Fibroblast of villous mesenchyme (primary cell): ENCODE results near the gene GPR32. TPM values are rescaled to one million over a fixed set of nuclear protein-coding genes. Genes with fewer than 3 reads are reported as not detected.
"Not testable (repeated sequence)": the region's sequence is repeated elsewhere in the genome, so short reads cannot be mapped to it uniquely, and the experiment has no call there.

Source experiments
- DNase-seq: peaks from one replicate; pipeline ENCODE4 v3.0.0-alpha.2; 2010; ENCODE audit warnings: low read depth
- H3K4me3 ChIP-seq: 2 replicates; pipeline ENCODE4 v1.5.1; 2011; ENCODE audit warnings: low read depth, mild to moderate bottlenecking, low read length
- total RNA-seq: library from RNA; depleted of rRNA; stranded (reverse); fragments of >200 nt; gene quantifications from 2 replicates; pipeline ENCODE4 v1.2.3, GENCODE V29; 2012
- TF ChIP-seq, protein P1 (sequence below): IDR thresholded peaks from 2 replicates; pipeline ENCODE4 v1.5.1; 2012; ENCODE audit warnings: low read depth, mild to moderate bottlenecking, low read length; ENCODE audit not compliant: insufficient read depth

GPR32 gene
- total RNA-seq, 1 donor = not detected

DNA sequence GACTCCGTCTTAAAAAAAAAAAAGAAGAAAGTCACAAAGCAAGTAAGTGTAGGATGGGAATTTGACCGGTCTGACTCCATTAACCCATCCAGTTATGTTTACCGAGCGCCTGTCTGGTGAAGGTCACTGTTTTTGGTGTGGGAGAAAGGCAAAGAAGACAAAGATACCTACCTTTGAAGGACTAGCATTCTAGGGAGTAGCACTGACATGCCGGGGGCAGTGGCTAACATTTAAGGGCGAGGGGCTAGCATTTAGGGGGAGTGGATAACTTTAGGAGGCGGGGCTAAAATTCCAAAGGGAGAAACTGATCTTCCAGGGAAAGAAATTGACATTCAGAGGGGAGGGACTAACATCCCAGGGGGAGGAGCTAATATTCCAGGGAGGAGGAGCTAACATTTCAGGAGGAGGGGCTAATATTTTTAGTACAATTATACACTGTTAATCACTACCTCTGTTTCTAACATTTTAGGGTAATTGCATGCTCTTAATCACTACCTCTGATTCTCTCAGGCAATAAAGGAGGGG lies 8.7 kb downstream of the GPR32 start:
- no peak overlapping the region for H3K4me3 ChIP-seq
- no peak for DNase-seq
- TF ChIP-seq, protein P1, sequence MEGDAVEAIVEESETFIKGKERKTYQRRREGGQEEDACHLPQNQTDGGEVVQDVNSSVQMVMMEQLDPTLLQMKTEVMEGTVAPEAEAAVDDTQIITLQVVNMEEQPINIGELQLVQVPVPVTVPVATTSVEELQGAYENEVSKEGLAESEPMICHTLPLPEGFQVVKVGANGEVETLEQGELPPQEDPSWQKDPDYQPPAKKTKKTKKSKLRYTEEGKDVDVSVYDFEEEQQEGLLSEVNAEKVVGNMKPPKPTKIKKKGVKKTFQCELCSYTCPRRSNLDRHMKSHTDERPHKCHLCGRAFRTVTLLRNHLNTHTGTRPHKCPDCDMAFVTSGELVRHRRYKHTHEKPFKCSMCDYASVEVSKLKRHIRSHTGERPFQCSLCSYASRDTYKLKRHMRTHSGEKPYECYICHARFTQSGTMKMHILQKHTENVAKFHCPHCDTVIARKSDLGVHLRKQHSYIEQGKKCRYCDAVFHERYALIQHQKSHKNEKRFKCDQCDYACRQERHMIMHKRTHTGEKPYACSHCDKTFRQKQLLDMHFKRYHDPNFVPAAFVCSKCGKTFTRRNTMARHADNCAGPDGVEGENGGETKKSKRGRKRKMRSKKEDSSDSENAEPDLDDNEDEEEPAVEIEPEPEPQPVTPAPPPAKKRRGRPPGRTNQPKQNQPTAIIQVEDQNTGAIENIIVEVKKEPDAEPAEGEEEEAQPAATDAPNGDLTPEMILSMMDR = no peak

DNA sequence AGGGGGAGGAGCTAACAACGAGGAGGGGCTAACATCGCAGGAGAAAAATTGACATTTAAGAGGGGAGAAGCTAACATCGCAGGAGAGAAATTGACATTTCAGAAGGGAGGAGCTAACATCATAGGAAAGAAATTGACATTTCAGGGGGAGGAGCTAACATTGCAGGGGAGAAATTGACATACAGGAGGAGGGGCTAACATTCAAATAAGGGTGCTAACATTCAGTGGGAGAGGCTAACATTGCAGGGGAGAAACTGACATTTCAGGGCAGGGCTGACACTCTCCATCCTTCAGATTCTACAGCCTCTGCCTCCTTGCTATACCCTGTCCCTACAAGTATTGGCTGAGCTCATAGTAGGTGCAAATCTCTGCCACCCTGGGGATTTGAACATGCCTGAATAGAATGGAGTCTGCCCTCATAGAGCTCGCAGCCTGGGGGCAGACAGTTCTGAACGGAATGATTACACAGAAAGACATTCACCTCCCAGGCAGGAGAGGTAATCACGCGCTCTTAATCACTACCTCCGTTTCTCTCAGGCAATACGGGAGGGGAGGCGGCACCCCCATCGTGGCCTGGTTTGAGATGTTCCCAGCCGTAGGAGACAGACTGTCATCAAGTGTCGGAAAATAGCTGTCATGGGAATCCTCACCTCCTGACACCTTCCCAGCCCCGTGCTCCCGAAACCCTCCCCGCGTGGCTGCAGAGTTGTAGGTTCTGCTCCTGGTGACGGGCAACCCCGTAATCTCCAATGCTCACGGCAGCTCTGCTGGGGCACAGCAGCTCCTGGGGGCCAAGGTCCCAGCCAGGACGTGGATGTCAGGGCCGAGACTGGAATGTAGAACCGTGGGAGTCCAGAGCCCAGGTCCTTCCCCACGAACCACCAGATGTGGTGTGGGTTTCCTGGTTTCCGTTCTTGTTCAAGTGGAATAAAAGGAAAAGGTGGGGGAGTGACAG lies 9.5 kb downstream of the GPR32 start:
- TF ChIP-seq, protein P1 = no peak
- H3K4me3 ChIP-seq = no peak overlapping the region
- no peak for DNase-seq

DNA sequence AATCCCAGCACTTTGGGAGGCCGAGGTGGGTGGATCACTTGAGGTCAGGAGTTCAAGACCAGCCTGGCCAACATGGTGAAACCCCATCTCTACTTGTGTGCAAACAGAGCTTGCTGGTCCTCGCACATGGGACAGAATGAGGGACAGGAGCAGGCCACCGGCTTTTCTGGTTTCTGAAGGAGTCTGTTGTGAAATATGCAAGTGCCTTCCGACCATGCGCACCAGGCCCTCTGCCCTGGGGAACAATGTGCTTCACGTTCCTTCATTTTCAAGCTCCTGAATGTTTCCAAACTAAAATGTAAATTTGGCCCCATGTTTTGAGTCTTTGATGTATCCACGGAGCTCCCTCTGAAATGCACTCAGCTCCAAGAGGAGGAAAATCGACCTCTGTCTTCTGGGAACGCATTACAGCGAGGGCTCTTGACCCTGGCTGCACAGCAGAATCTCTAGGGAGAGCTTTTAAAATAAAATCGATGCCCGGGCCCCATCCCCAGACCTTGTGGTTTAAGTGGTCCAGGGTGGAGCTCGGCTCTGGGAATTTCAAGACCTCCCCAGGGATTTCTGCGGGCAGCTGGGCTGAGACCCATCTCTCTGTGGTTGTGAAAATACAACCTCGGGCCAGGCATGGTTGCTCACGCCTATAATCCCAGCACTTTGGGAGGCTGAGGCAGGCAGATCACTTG lies 10.6 kb downstream of the GPR32 start:
- DNase-seq = no peak
- TF ChIP-seq, protein P1 = no peak
- H3K4me3 ChIP-seq = no peak overlapping the region

DNA sequence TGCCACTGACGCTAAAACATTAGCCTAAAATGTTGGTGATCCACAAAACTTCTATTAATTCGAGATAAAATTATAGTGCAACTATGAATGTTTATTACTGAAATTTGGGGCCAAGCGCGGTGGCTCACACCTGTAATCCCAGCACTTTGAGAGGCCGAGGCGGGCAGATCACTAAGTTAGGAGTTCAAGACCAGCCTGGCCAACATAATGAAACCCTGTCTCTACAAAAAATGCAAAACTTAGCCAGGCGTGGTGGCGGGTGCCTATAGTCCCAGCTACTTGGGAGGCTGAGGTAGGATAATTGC lies 13.5 kb downstream of the GPR32 start:
- not testable (repeated sequence) for H3K4me3 ChIP-seq, DNase-seq

DNA sequence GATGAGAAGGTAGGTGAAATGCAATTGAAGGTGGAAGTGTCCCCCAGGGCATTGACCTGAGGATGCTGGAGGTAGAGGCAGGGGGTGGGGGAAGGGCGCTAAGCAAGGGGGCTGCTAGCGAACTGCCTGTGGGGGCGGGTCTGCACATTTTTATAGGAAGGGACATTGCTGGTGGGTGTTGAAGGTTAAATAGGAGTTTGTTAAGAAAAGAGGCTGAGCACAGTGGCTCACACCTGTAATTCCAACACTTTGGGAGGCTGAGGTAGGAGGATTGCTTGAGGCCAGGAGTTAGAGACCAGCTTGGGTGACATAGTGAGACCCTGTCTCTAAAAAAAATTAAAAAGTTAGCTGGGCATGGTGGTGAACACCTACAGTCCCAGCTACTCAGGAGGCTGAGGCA lies 14.4 kb downstream of the GPR32 start:
- TF ChIP-seq, protein P1 = no peak
- DNase-seq = no peak
- no peak overlapping the region for H3K4me3 ChIP-seq

DNA sequence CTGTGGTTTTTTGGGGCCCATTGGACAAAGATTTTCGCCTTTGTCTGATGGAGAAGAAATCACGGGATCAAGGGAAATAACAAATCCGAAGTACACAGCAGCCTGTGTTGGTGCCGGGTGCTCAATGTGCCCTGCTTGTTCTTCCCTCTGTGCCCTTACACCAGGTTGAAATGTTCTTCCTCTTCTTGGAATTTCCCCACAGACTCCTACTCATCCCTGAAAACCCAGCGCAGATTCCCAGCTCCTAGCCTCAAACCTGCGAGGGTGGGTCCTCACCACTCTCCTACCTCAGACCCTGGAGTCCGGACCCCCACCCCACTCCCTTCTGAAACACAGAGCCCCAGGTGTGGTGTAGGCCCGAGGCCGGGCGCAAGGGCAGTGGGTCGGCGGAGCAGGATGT lies 15.1 kb downstream of the GPR32 start:
- TF ChIP-seq, protein P1 = no peak

DNA sequence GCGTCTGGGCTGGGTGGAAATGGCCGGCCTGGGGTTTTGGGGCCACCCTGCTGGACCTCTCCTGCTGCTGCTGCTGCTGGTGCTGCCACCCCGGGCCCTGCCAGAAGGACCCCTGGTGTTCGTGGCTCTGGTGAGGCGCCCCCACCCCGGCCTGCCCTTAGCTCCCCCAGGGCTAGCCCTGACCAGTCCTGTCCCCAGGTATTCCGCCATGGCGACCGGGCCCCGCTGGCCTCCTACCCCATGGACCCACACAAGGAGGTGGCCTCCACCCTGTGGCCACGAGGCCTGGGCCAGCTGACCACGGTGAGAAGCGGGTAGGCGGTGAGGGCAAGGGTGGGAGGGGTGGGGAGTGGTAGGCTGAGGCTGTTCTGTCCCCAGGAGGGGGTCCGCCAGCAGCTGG lies 20.1 kb downstream of the GPR32 start, which contains the start of gene ACP4:
Gene ACP4 (plus strand): TSS at position 20 of the 400 bp plus-strand sequence. CDS start 0 bp downstream, at position 20.
- TF ChIP-seq, protein P1 = no peak
- H3K4me3 ChIP-seq = no peak within 1 kb of the TSS
- no peak for DNase-seq

More for the DNA sequence above, 15.1 kb downstream of the GPR32 start:
- no peak for DNase-seq
- H3K4me3 ChIP-seq = no peak overlapping the region
